Thyroid gland (tissue), 4 donors: Measurements from ENCODE around the gene HSDL1.

ENCODE experiments used
- CTCF ChIP-seq, 6 experiments: fragments of 200-600 bp in 3 of 6; fragments of 450-650 bp in 3 of 6; sonication (generic) in 3 of 6; IDR thresholded peaks; one replicate each; pipeline ENCODE4 v1.5.1; 2016 to 2019; ENCODE audit warnings: antibody characterized with exemption in 6 of 6, mild to moderate bottlenecking in 2 of 6, inconsistent platforms in 1 of 6, moderate library complexity in 1 of 6
- POLR2A ChIP-seq, 2 donors: fragments of 450-650 bp; IDR thresholded peaks; one replicate each; pipeline ENCODE4 v1.6.1; 2017; ENCODE audit warnings: antibody characterized with exemption in 2 of 2, mild to moderate bottlenecking in 2 of 2, moderate library complexity in 1 of 2

GRCh38 chr16:84120023-84120422 lies 25.0 kb downstream of the HSDL1 start:
- TF ChIP-seq CTCF (IDR thresholded peaks at IDR 0.05) = no peak
- TF ChIP-seq POLR2A (IDR thresholded peaks at IDR 0.05) = no peak
